T-helper 22 cell (primary cell): ENCODE results near the gene GNAQ.

ENCODE experiments used
- DNase-seq: peaks from one replicate; pipeline ENCODE4 v3.0.0-alpha.2; 2020; ENCODE audit warnings: low read depth

The GNAQ gene

GRCh38 chr9:77974434-77974833, 57.2 kb downstream of the GNAQ start:
- no peak for DNase-seq

- no peak for DNase-seq
Measured at GRCh38 chr9:77969083-77969482, 62.5 kb downstream of the GNAQ start.

GRCh38 chr9:77968506-77968905, 63.1 kb downstream of the GNAQ start:
- no peak for DNase-seq

- no peak for DNase-seq
Measured at GRCh38 chr9:77966718-77967117, 64.9 kb downstream of the GNAQ start.

GRCh38 chr9:77965445-77966123, 66.0 kb downstream of the GNAQ start:
- no peak for DNase-seq

- DNase-seq = no peak
Measured at GRCh38 chr9:77964258-77964657, 67.4 kb downstream of the GNAQ start.

- DNase-seq = no peak
Measured at GRCh38 chr9:77961541-77961940, 70.1 kb downstream of the GNAQ start.

- DNase-seq = no peak
Measured at GRCh38 chr9:77960356-77961153, 71.1 kb downstream of the GNAQ start.

- DNase-seq = no peak
Measured at GRCh38 chr9:77959803-77960202, 71.8 kb downstream of the GNAQ start.

GRCh38 chr9:77957652-77958051, 74.0 kb downstream of the GNAQ start:
- DNase-seq = no peak

- DNase-seq = no peak
Measured at GRCh38 chr9:77956555-77956954, 75.1 kb downstream of the GNAQ start.

GRCh38 chr9:77954666-77955015, 77.0 kb downstream of the GNAQ start:
- DNase-seq = no peak

GRCh38 chr9:77954013-77954665, 77.5 kb downstream of the GNAQ start:
- DNase-seq = no peak

GRCh38 chr9:77953590-77953989, 78.0 kb downstream of the GNAQ start:
- no peak for DNase-seq

- no peak for DNase-seq
Measured at GRCh38 chr9:77952635-77953328, 78.8 kb downstream of the GNAQ start.

- DNase-seq = no peak
Measured at GRCh38 chr9:77951369-77951768, 80.2 kb downstream of the GNAQ start.

GRCh38 chr9:77949751-77950436, 81.7 kb downstream of the GNAQ start:
- DNase-seq = no peak

- no peak for DNase-seq
Measured at GRCh38 chr9:77947651-77948050, 84.0 kb downstream of the GNAQ start.

- DNase-seq = no peak
Measured at GRCh38 chr9:77946969-77947620, 84.5 kb downstream of the GNAQ start.

- no peak for DNase-seq
Measured at GRCh38 chr9:77946296-77946695, 85.3 kb downstream of the GNAQ start.

- no peak for DNase-seq
Measured at GRCh38 chr9:77945798-77946197, 85.8 kb downstream of the GNAQ start.
